Measurements from ENCODE around the gene PLA2G4A. TPM values are rescaled to one million over a fixed set of nuclear protein-coding genes. Genes with fewer than 3 reads are reported as not detected.

PLA2G4A gene
- total RNA-seq, 5 donors from 2014 or later (not counting 1 experiment from before 2014, with no cell fraction given): 0.35 TPM; not detected in 4

DNA sequence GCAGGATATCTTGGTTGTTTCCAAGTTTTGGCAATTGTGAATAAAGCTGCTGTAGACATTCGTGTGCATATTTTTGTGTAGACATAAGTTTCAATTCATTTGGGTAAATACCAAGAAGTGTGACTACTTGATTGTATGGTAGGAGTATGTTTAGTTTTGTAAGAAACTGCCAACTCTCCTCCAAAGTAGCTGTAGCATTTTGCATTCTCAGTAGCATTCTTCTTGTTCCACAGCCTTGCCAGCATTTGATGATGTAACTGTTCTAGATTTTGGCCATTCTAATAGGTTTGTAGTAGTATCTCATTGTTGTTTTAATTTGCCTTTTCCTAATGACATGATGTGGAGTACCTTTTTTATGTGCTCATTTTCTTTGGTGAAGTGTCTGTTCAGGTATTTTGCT lies 38.6 kb upstream of the PLA2G4A start:
- POLR2A ChIA-PET: no interaction called here
- Mint-ChIP-seq H3K27me3 (no peaks in the 10 kb centered on the region), H3K27ac (no peak overlapping the region), H3K9me3 (peaks cover 0 to 4% (median 3%) of the 10 kb centered on the region in 3 donors), H3K4me3 (no peak overlapping the region), H3K4me1 (no peaks in the 10 kb centered on the region), H3K36me3 (no peaks in the 10 kb centered on the region)
- no peaks in the 10 kb centered on the region for H3K9me3 ChIP-seq
- no peak overlapping the region for H3K4me3 ChIP-seq (ENCODE audit: control insufficient read depth in 1 of 2, extremely low read depth in 1 of 2, low read length in 1 of 2)
- no CpG with 5 or more reads among the region's 1 CpG for WGBS (ENCODE audit: insufficient coverage)
- H3K4me1 ChIP-seq (ENCODE audit: control insufficient read depth in 1 of 2, extremely low read depth in 1 of 2, insufficient read depth in 2 of 2, low read length in 2 of 2): no peaks in the 10 kb centered on the region
- H3K36me3 ChIP-seq (ENCODE audit: control insufficient read depth in 2 of 2, extremely low read depth in 1 of 2, insufficient read depth in 1 of 2, low read length in 1 of 2): no peaks in the 10 kb centered on the region
- CTCF ChIA-PET: no interaction called here
- no peak overlapping the region for H3K27ac ChIP-seq (ENCODE audit: low read length)
- DNase-seq (no peak), ATAC-seq (replicated peaks in 1 of 4) (no peak)
- no peaks in the 10 kb centered on the region for H3K27me3 ChIP-seq (replicated peaks in 1 of 2; ENCODE audit: control insufficient read depth in 2 of 2, extremely low read depth in 1 of 2, insufficient read depth in 2 of 2, low read length in 1 of 2)

- Histone ChIP-seq H3K9me3 (no peaks in the 10 kb centered on the region), H3K27me3 (replicated peaks in 1 of 2; ENCODE audit: control insufficient read depth in 2 of 2, extremely low read depth in 1 of 2, insufficient read depth in 2 of 2, low read length in 1 of 2) (no peaks in the 10 kb centered on the region), H3K36me3 (ENCODE audit: control insufficient read depth in 2 of 2, extremely low read depth in 1 of 2, insufficient read depth in 1 of 2, low read length in 1 of 2) (no peaks in the 10 kb centered on the region), H3K27ac (ENCODE audit: low read length) (no peak overlapping the region), H3K4me3 (ENCODE audit: control insufficient read depth in 1 of 2, extremely low read depth in 1 of 2, low read length in 1 of 2) (no peak overlapping the region), H3K4me1 (ENCODE audit: control insufficient read depth in 1 of 2, extremely low read depth in 1 of 2, insufficient read depth in 2 of 2, low read length in 2 of 2) (no peaks in the 10 kb centered on the region)
- ChIA-PET CTCF (no interaction called here), POLR2A (no interaction called here)
- Mint-ChIP-seq H3K27me3 (no peaks in the 10 kb centered on the region), H3K9me3 (peaks cover 0 to 4% (median 3%) of the 10 kb centered on the region in 3 donors), H3K36me3 (no peaks in the 10 kb centered on the region), H3K4me3 (no peak overlapping the region), H3K4me1 (no peaks in the 10 kb centered on the region), H3K27ac (no peak overlapping the region)
- DNase-seq: no peak
- no CpG with 5 or more reads among the region's 7 CpGs for WGBS (ENCODE audit: insufficient coverage)
- ATAC-seq (replicated peaks in 1 of 4): no peak
Measured at GRCh38 chr1:186792870-186793581, 35.7 kb upstream of the PLA2G4A start.

DNA sequence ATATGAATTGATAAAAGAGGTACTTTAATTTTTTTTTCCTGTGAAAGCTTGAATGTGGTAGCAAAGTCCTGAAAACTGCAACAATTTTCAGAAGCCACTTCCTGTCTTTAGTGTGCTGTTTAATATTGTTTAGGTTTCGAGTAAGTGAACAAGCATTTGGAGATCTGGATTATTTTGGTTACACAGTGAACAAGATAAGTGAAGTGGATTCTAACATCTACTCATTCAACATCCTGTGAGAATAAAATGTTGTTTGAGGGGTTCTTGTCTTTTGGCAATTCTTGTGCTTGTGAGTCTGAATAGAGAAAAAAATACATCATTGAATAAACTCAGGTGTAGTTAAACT lies 35.2 kb upstream of the PLA2G4A start:
- Mint-ChIP-seq H3K4me1 (no peaks in the 10 kb centered on the region), H3K36me3 (no peaks in the 10 kb centered on the region), H3K27ac (no peak overlapping the region), H3K27me3 (no peaks in the 10 kb centered on the region), H3K9me3 (peaks cover 0 to 4% (median 3%) of the 10 kb centered on the region in 3 donors), H3K4me3 (no peak overlapping the region)
- no peak for DNase-seq
- Histone ChIP-seq H3K27me3 (replicated peaks in 1 of 2; ENCODE audit: control insufficient read depth in 2 of 2, extremely low read depth in 1 of 2, insufficient read depth in 2 of 2, low read length in 1 of 2) (no peaks in the 10 kb centered on the region), H3K4me1 (ENCODE audit: control insufficient read depth in 1 of 2, extremely low read depth in 1 of 2, insufficient read depth in 2 of 2, low read length in 2 of 2) (no peaks in the 10 kb centered on the region), H3K27ac (ENCODE audit: low read length) (no peak overlapping the region), H3K4me3 (ENCODE audit: control insufficient read depth in 1 of 2, extremely low read depth in 1 of 2, low read length in 1 of 2) (no peak overlapping the region), H3K9me3 (no peaks in the 10 kb centered on the region), H3K36me3 (ENCODE audit: control insufficient read depth in 2 of 2, extremely low read depth in 1 of 2, insufficient read depth in 1 of 2, low read length in 1 of 2) (no peaks in the 10 kb centered on the region)
- ChIA-PET CTCF (no interaction called here), POLR2A (no interaction called here)
- no CpG with 5 or more reads among the region's 1 CpG for WGBS (ENCODE audit: insufficient coverage)
- ATAC-seq (replicated peaks in 1 of 4): no peak

- Histone ChIP-seq H3K4me3 (ENCODE audit: control insufficient read depth in 1 of 2, extremely low read depth in 1 of 2, low read length in 1 of 2) (no peak overlapping the region), H3K4me1 (ENCODE audit: control insufficient read depth in 1 of 2, extremely low read depth in 1 of 2, insufficient read depth in 2 of 2, low read length in 2 of 2) (no peaks in the 10 kb centered on the region), H3K36me3 (ENCODE audit: control insufficient read depth in 2 of 2, extremely low read depth in 1 of 2, insufficient read depth in 1 of 2, low read length in 1 of 2) (no peaks in the 10 kb centered on the region), H3K9me3 (no peaks in the 10 kb centered on the region), H3K27me3 (replicated peaks in 1 of 2; ENCODE audit: control insufficient read depth in 2 of 2, extremely low read depth in 1 of 2, insufficient read depth in 2 of 2, low read length in 1 of 2) (no peaks in the 10 kb centered on the region), H3K27ac (ENCODE audit: low read length) (no peak overlapping the region)
- CTCF ChIA-PET: no interaction called here
- POLR2A ChIA-PET: no interaction called here
- ATAC-seq (replicated peaks in 1 of 4) (no peak), DNase-seq (no peak)
- no peak overlapping the region for H3K4me3 Mint-ChIP-seq
- H3K36me3 Mint-ChIP-seq: no peaks in the 10 kb centered on the region
- no peaks in the 10 kb centered on the region for H3K4me1 Mint-ChIP-seq
- H3K9me3 Mint-ChIP-seq: no peaks in the 10 kb centered on the region
- H3K27ac Mint-ChIP-seq: no peak overlapping the region
- no peaks in the 10 kb centered on the region for H3K27me3 Mint-ChIP-seq
- 60% methylated on average over 1 of the region's 4 CpGs for WGBS (ENCODE audit: insufficient coverage)
Measured at GRCh38 chr1:186798960-186799688, 29.6 kb upstream of the PLA2G4A start.

GRCh38 chr1:186799689-186800054 lies 29.1 kb upstream of the PLA2G4A start:
- H3K4me1 ChIP-seq (ENCODE audit: control insufficient read depth in 1 of 2, extremely low read depth in 1 of 2, insufficient read depth in 2 of 2, low read length in 2 of 2): no peaks in the 10 kb centered on the region
- Mint-ChIP-seq H3K9me3 (no peaks in the 10 kb centered on the region), H3K4me1 (no peaks in the 10 kb centered on the region), H3K27ac (no peak overlapping the region), H3K27me3 (no peaks in the 10 kb centered on the region), H3K4me3 (no peak overlapping the region), H3K36me3 (no peaks in the 10 kb centered on the region)
- ATAC-seq (replicated peaks in 1 of 4) (no peak), DNase-seq (no peak)
- no peak overlapping the region for H3K27ac ChIP-seq (ENCODE audit: low read length)
- ChIA-PET CTCF (no interaction called here), POLR2A (no interaction called here)
- no peak overlapping the region for H3K4me3 ChIP-seq (ENCODE audit: control insufficient read depth in 1 of 2, extremely low read depth in 1 of 2, low read length in 1 of 2)
- no peaks in the 10 kb centered on the region for H3K27me3 ChIP-seq (replicated peaks in 1 of 2; ENCODE audit: control insufficient read depth in 2 of 2, extremely low read depth in 1 of 2, insufficient read depth in 2 of 2, low read length in 1 of 2)
- no peaks in the 10 kb centered on the region for H3K36me3 ChIP-seq (ENCODE audit: control insufficient read depth in 2 of 2, extremely low read depth in 1 of 2, insufficient read depth in 1 of 2, low read length in 1 of 2)
- H3K9me3 ChIP-seq: no peaks in the 10 kb centered on the region

DNA sequence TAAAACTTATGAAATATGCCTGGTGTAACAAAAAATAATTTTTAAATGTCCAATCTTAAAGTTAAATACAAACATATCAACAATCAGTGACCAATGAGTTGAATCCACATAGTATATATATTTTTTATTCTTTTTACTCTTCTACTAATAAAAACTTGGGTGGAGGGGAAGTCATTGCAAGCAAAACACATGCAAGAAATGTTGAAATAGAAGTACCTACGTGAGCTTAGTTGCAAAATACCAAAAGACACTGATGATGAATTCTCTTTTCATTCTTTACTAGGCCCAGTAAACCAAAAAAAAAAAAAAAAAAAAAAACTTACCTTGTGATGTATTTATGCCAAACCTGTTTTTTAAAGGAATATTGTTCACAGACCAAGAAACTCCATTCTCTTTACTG lies 26.4 kb upstream of the PLA2G4A start:
- no peak for DNase-seq
- no peak overlapping the region for H3K27ac ChIP-seq (ENCODE audit: low read length)
- no peaks in the 10 kb centered on the region for H3K27me3 ChIP-seq (replicated peaks in 1 of 2; ENCODE audit: control insufficient read depth in 2 of 2, extremely low read depth in 1 of 2, insufficient read depth in 2 of 2, low read length in 1 of 2)
- ChIA-PET CTCF (no interaction called here), POLR2A (no interaction called here)
- H3K36me3 Mint-ChIP-seq: no peaks in the 10 kb centered on the region
- H3K4me3 Mint-ChIP-seq: no peak overlapping the region
- no peaks in the 10 kb centered on the region for H3K36me3 ChIP-seq (ENCODE audit: control insufficient read depth in 2 of 2, extremely low read depth in 1 of 2, insufficient read depth in 1 of 2, low read length in 1 of 2)
- H3K9me3 Mint-ChIP-seq: no peaks in the 10 kb centered on the region
- no peak overlapping the region for H3K4me3 ChIP-seq (ENCODE audit: control insufficient read depth in 1 of 2, extremely low read depth in 1 of 2, low read length in 1 of 2)
- no peaks in the 10 kb centered on the region for H3K27me3 Mint-ChIP-seq
- WGBS (ENCODE audit: insufficient coverage): no CpG with 5 or more reads among the region's 1 CpG
- H3K4me1 ChIP-seq (ENCODE audit: control insufficient read depth in 1 of 2, extremely low read depth in 1 of 2, insufficient read depth in 2 of 2, low read length in 2 of 2): no peaks in the 10 kb centered on the region
- H3K4me1 Mint-ChIP-seq: no peaks in the 10 kb centered on the region
- H3K27ac Mint-ChIP-seq: no peak overlapping the region
- no peaks in the 10 kb centered on the region for H3K9me3 ChIP-seq
- no peak for ATAC-seq (replicated peaks in 1 of 4)

All from T-cell (primary cell).